ENCODE measurements around the gene SRRD. TPM values are rescaled to one million over a fixed set of nuclear protein-coding genes. Genes with fewer than 3 reads are reported as not detected.
A peak's percentile ranks its signal among the peaks of the same experiment; 100 is the strongest.

Gene SRRD
- total and polyA plus RNA-seq, 2 of the 8 experiments (the other 6 are each of a cell fraction or from before 2014, with no cell fraction given), result 17.1 to 25.3 TPM

- TF ChIP-seq ATF2 (IDR thresholded peaks at IDR 0.05; ENCODE audit: low read length) (no peak), TAF1 (IDR thresholded peaks at IDR 0.05; ENCODE audit: low read depth, low read length) (no peak), RAD21 (IDR thresholded peaks at IDR 0.05 in 1 of 2, conservative IDR thresholded peaks at IDR 0.05 in 1 of 2; ENCODE audit: low read depth in 2 of 2, low read length in 2 of 2) (peak; percentile 81 to 84), CHD2 (IDR thresholded peaks at IDR 0.05; ENCODE audit: low read length) (no peak), CTCF (IDR thresholded peaks at IDR 0.05; ENCODE audit: control extremely low read depth in 1 of 3, insufficient read depth in 1 of 3, low read depth in 1 of 3, low read length in 3 of 3) (peak; percentile 58 to 80 (median 76)), YY1 (IDR thresholded peaks at IDR 0.05; ENCODE audit: low read depth, low read length) (no peak), JUND (IDR thresholded peaks at IDR 0.05; ENCODE audit: low read length) (no peak), ZNF274 (IDR thresholded peaks at IDR 0.05; ENCODE audit: borderline replicate concordance, extremely low read depth, low read length) (no peak), CBX5 (IDR thresholded peaks at IDR 0.05; ENCODE audit: low read depth, low read length) (no peak)
Observed at GRCh38 chr22:26461188-26461810, 22.4 kb upstream of the SRRD start (continued).
